HG02588 (cell line): ENCODE results near the gene SPACA1.

Experiments
- ATAC-seq: cut with Tn5 transposase; IDR thresholded peaks from one replicate; pipeline ENCODE4 v1.9.1; 2021; ENCODE audit warnings: mild to moderate bottlenecking, moderate library complexity; ENCODE audit not compliant: unreplicated experiment

The SPACA1 gene

GRCh38 chr6:88089708-88090107, 42.1 kb downstream of the SPACA1 start:
- ATAC-seq: no peak

GRCh38 chr6:88105741-88106340, 58.2 kb downstream of the SPACA1 start:
- ATAC-seq: no peak

- ATAC-seq: no peak
Observed at GRCh38 chr6:88107241-88107640, 59.6 kb downstream of the SPACA1 start.

GRCh38 chr6:88111991-88112390, 64.3 kb downstream of the SPACA1 start:
- ATAC-seq: no peak

- no peak for ATAC-seq
Observed at GRCh38 chr6:88114838-88115237, 67.2 kb downstream of the SPACA1 start.

- no peak for ATAC-seq
Observed at GRCh38 chr6:88115307-88115706, 67.7 kb downstream of the SPACA1 start.

GRCh38 chr6:88116276-88116675, 68.6 kb downstream of the SPACA1 start:
- ATAC-seq: no peak
